HG03571 (cell line): ENCODE data around the gene GLOD5.
"Not testable (repeated sequence)": the region's sequence is repeated elsewhere in the genome, so short reads cannot be mapped to it uniquely, and the experiment has no call there.

ENCODE experiments used
- ATAC-seq: cut with Tn5 transposase; IDR thresholded peaks from one replicate; pipeline ENCODE4 v1.9.1; 2021; ENCODE audit not compliant: unreplicated experiment

GLOD5 gene

DNA sequence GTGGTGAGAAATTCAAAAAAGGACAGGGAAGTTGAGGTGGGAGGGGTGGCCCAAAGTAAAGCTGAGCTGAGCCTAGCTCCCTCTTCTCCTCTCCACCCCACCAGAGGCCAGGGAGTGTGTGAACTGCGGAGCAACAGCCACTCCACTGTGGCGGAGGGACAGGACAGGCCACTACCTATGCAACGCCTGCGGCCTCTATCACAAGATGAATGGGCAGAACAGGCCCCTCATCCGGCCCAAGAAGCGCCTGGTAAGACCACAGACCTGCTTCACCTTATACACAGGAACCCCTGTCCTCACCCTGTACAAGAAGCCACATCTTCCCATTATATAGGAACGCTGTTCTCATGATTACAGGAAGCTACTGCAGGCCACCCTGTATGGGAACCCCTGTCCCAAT lies 30.7 kb downstream of the GLOD5 start:
- no peak for ATAC-seq

DNA sequence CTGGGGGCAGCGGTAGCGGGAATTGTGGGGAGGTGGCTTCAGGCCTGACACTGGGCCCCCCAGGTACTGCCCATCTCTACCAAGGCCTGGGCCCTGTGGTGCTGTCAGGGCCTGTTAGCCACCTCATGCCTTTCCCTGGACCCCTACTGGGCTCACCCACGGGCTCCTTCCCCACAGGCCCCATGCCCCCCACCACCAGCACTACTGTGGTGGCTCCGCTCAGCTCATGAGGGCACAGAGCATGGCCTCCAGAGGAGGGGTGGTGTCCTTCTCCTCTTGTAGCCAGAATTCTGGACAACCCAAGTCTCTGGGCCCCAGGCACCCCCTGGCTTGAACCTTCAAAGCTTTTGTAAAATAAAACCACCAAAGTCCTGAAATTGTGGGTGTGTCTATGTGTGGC lies 32.4 kb downstream of the GLOD5 start:
- no peak for ATAC-seq

DNA sequence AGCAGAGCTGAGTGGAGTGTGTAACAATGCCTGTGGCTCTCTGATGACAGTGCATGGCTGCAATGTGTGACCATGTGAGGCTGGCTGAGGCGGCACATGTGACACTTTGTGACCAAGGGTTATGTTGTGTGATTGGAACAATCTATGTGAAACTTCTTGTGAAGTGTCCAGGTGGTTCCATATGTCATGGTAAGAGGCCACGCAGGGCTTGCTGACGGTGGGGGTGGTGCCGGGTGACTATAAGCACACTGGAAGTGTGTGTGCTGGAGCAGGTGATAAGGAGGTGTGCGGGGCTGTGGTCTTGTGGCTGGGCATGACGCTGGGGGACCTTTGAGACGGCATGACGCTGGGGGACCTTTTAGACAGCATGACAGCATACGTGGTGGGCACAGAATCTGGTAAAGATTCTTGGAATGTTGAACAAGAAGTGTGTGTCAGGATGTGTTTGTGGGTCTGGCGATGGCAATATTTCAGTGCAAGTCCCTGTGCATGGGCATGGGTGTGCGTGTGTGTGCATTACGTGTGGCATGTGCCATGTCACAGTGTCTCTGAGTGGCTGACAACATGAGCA lies 32.9 kb downstream of the GLOD5 start:
- no peak for ATAC-seq

DNA sequence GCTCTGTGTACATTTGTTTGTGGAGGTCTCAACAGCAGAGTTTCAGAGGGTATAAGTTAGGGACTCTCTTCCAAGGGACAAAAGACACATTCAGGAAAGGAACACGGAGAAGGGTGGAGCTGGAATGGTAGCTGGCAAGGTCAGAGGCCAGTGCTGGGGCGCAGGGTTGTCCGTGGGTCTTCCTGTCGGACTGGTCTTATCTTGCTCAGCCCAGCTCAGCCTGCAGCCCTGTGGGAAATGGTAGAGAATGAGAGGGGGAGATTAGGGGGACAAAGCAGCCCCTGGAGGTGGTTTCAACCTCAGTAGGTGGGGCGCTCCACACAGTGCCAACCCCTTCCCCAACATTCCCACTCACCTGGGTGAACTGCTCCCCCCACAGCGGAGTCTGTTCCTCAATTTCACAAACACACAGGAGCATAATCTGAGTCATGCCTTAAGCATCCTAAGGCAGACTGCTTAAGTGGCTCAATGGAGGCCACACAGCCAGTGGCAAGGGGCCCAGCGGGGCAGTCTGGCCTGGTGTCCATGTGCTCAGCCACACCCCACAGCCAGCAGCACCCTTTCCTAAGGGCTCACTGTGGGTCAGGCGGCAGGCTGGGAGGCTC lies 33.5 kb downstream of the GLOD5 start:
- no peak for ATAC-seq

DNA sequence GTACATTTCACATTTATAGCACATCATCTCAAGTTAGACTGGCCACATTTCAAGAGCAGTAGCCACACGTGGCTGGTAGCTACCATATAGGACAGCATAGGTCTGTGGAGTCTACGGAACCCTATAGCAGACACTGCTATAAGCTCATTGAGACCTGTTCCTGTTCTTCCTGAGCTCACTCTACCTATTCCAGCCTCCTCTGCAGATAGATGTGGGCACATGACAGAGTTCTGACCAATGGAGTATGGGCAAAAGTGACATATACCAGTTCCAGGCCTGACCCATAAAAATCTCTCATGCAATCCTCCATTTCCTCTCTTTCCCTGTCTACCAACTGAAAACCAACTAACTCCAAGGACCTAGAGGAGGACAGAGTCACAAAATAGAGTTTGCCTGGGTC lies 36.8 kb downstream of the GLOD5 start:
- no peak for ATAC-seq

DNA sequence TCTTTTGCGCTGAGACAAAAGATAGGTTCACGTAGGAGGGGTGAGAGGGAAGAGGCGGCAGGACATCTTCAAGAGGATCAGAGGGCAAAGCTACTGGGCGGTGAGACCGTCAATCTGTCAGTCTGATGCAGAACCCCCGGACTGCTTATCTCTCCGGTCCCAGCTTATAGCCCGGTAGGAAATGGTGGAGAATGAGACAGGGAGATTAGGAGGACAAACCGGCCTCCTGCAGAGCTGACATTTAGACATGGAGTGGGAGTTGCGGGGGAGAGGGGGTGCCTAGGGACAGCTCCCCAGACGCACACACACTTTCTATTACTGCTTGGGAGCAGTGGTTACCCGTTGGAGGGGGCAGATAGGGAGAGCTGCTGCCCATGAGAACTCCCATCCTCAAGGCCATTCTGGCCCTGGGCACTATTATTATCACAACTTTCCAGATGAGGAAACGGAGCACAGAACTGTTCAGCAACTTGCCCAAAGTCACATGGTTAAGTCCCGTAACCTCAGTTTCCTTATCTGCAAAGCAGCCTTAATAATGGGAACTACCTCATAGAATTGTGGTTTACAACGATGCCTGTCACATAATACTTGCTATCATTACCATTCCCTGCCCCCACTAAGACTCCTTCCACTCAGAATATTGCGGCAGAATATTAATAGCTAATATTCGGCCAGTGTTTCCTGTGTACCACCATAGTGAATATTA lies 39.2 kb downstream of the GLOD5 start:
- no peak for ATAC-seq

DNA sequence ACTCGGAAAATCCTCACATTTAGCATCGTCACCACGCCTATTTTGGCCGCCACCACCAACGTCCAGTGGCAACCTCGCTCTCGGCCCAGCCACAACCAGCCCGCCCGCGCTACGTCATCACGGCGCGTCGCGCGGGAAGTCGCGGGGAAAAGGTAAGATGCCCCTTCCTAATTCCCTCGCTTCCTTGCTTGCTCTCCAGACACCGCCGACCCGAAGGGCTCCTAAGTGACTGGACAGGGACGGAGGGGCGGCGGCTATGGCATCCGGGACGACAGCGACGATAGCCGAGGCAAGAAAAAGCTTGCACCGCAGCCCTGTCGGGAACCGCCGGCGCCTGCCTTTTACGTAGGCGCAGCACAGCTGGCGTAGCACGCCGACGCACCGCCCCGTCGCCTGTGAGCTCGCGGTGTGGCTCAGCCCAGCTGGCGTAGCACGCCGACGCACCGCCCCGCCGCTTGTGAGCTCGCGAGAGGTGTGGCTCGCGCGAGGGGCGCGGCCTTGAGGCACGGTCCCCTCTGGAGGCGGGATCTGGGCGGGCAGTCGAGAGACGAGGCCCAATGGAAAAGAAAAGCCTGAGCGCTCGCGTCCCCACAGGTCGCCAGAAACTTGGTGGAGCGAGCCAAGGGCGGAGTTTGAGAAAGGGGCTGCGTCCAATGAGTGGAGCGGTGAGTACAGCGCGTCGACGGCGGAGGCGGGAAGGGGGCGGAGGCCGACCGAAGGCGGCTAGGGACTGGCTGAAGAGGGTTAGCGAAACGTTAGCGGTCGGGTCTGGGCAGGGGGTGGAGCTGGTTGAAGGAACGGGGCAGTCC lies 39.9 kb downstream of the GLOD5 start, which contains the start of gene HDAC6:
HDAC6 (plus strand) TSS at position 788 of the 809 bp plus-strand sequence. CDS start 626 bp downstream, outside the sequence.
- peak; percentile 86 for ATAC-seq

DNA sequence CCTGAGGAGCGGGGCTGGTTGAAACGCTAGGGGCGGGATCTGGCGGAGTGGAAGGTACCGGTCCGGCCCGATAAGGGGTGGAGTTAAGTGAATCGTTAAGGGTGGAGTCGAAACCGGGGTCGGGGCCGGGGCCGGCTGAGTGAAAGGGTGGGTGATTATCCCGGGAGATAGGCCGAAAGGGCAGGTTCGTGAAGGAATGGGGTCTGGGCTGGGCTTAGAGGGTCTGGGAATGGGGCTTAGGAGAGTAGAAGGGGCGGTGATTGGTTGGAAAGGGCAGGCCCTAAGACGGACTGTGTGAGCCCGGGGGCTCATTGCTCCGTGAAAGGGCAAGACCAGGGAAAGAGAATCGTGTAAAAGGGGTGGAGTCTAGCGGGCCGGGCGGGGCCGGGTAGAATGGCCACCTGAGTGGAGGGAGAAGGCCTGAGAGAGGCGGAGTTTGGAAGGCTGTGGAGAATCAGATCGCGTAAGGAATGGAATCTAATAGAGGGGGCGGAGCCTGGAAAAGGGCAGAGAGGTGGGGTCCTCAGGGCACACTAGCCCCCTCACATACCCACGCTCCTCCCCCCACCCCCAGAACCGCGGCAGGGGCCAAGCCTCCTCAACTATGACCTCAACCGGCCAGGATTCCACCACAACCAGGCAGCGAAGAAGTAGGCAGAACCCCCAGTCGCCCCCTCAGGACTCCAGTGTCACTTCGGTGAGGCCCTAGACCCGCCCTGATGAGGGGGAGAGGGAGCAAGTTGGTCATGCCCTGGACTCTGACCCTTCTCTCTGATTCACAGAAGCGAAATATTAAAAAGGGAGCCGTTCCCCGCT lies 40.8 kb downstream of the GLOD5 start:
- ATAC-seq: peak; percentile 34

DNA sequence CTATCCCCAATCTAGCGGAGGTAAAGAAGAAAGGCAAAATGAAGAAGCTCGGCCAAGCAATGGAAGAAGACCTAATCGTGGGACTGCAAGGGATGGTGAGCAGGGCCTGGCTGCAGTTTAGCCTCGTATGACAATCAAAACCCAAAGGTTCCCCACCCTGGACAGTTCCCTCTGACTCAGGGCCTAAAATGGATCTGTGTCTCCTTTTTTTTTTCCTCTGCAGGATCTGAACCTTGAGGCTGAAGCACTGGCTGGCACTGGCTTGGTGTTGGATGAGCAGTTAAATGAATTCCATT lies 41.3 kb downstream of the GLOD5 start:
- no peak for ATAC-seq

DNA sequence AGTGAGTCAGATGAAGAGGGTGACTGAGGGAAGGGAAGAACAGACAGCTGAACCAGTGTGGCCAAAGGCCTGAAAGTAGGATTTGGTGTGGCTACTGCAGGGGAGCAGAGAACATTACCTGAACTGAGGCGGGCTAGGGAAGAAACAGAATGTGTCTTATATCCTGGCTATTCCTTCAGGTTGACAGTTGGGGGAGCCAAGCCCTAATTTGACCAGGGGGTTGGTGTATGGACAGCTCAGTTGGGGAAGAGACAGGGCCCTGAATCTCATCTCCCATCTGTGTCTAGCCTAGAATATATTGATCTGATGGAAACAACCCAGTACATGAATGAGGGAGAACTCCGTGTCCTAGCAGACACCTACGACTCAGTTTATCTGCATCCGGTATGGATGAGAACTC lies 44.5 kb downstream of the GLOD5 start:
- ATAC-seq: no peak

DNA sequence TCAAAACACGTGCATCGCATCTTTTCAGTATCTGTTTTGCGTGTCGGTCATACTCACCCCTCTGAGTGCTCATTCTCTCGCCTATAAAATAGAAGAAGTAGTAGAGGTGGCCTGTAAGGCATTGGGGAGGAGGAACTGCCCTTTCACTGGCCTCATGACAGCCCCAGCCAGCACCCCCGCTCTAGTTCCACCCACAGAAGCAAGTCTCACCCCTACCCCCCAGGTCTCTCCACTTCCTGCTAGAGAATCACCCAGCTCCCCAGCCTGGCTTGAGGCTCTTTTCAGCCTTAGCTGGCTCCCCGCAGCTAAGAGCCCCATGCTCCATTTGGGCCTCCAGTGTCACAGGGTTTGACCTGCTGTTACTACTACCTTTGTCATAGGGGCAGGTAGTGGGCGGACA lies 52.1 kb downstream of the GLOD5 start:
- ATAC-seq: no peak

DNA sequence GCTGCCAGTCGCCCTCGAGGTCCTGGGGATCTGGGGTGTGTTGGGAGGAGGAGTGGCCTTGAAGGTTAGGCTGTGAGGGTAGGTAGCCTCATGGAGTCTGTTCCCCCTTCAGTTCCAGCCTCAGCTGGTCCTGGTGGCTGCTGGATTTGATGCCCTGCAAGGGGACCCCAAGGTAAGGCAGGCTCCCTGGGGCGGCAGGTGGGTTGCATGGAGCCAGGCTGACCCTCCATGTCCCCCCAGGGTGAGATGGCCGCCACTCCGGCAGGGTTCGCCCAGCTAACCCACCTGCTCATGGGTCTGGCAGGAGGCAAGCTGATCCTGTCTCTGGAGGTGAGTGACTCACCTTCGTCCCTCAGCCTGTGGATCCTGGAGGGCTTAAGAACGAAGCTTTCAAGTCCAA lies 53.2 kb downstream of the GLOD5 start:
- ATAC-seq: no peak

DNA sequence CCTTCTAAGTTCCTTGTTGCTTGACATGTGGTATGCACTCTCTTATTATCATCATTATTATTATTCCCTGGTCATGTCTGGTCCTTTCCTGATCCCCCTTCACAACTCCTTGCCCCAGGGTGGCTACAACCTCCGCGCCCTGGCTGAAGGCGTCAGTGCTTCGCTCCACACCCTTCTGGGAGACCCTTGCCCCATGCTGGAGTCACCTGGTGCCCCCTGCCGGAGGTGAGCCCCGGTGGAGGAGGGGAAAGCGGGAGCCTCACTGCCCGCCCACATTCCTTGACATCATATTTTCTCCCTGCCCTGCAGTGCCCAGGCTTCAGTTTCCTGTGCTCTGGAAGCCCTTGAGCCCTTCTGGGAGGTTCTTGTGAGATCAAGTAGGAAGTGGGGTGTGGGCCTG lies 53.7 kb downstream of the GLOD5 start:
- ATAC-seq: no peak

DNA sequence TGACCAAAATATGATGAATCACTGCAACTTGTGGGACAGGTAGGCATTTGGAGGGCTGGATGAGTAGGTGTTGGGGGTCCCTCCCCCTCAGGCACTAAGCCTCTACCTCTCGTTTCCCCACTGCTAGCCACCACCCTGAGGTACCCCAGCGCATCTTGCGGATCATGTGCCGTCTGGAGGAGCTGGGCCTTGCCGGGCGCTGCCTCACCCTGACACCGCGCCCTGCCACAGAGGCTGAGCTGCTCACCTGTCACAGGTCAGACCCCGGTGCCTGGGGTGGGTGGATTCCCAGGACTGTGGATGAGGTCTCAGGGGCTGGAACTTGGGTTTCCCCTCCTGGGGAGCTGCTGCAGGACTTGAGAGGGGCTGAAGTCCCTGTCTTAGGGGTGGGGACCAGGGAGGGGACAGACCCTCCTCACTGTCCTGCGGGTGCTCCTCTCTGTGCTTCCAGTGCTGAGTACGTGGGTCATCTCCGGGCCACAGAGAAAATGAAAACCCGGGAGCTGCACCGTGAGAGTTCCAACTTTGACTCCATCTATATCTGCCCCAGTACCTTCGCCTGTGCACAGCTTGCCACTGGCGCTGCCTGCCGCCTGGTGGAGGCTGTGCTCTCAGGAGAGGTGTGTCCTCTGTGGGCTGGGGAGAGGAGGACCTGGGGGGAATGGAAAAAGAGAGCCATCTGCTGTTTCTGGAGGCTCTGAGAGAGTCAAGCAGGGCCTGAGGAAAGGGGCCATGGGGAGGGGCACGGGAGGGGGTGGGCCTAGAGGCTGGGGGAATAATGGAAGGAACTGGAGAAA lies 54.7 kb downstream of the GLOD5 start:
- no peak for ATAC-seq

DNA sequence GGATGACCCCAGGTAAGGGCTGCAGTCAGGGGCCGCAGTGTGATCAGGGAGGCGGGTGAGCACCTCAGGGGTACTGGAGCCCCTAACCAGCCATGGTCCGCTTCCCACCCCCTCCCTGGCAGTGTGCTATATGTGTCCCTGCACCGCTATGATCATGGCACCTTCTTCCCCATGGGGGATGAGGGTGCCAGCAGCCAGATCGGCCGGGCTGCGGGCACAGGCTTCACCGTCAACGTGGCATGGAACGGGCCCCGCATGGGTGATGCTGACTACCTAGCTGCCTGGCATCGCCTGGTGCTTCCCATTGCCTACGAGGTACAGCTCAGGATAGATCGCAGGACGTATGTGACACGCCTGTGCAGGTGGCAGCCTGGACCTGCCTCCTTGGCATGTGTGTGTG lies 56.6 kb downstream of the GLOD5 start:
- no peak for ATAC-seq

DNA sequence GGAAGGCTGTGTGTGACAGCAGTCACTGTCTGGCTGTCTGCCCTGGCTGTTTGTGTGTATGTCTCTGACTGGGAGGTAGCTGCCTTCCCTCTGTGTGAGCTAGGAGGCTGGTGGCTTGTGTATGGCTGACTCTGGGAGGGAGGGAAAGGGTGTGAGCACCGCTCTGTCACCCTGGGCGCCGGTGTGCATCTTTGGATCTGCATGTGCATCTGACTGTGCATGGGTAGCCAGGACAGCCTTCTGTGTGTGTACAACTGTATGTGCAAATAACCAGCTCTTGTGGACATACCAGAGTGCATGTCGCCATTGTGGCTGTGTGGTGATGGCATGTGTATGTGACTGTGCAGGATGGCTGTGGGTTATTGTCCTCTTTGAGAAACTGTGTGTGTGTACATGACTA lies 57.3 kb downstream of the GLOD5 start:
- no peak for ATAC-seq

DNA sequence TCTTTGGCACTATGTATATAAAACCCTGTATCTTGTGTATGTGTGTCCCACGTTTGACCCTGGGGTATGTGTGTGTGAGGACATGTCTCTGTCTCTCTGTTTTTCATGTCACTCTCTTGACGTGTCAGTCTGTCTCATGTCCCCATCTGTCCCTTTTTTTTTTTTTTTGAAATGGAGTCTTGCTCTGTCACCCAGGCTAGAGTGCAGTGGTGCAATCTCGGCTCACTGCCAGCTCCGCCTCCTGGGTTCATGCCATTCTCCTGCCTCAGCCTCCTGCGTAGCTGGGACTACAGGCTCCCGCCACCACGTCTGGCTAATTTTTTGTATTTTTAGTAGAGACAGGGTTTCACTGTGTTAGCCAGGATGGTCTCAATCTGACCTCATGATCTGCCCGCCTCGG lies 57.8 kb downstream of the GLOD5 start:
- not testable (repeated sequence) for ATAC-seq

DNA sequence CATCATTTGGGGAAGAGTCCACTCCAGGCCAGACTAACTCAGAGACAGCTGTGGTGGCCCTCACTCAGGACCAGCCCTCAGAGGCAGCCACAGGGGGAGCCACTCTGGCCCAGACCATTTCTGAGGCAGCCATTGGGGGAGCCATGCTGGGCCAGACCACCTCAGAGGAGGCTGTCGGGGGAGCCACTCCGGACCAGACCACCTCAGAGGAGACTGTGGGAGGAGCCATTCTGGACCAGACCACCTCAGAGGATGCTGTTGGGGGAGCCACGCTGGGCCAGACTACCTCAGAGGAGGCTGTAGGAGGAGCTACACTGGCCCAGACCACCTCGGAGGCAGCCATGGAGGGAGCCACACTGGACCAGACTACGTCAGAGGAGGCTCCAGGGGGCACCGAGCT lies 61.5 kb downstream of the GLOD5 start:
- no peak for ATAC-seq
